HepG2 (cell line): ENCODE results near the gene DDX54. TPM values are rescaled to one million over a fixed set of nuclear protein-coding genes. Genes with fewer than 3 reads are reported as not detected.

Experiments
- ADNP ChIP-seq: sonication (generic); formaldehyde crosslinking; IDR thresholded peaks from 2 replicates; pipeline ENCODE4 v1.4.0; 2020; ENCODE audit warnings: missing genetic modification reagents
- AGO2 ChIP-seq: fragments of 200-400 bp; formaldehyde crosslinking; optimal IDR thresholded peaks from 2 replicates; pipeline ENCODE3; 2017; ENCODE audit warnings: mild to moderate bottlenecking, low read depth, low read length, moderate library complexity
- DBP ChIP-seq: sonication (generic); formaldehyde crosslinking; IDR thresholded peaks from 2 replicates; pipeline ENCODE4 v1.4.0; 2020; ENCODE audit warnings: missing genetic modification reagents; ENCODE audit errors: not compliant biosample characterization
- STAG1 ChIP-seq: sonication (generic); formaldehyde crosslinking; IDR thresholded peaks from 2 replicates; pipeline ENCODE4 v1.4.0; 2020; ENCODE audit warnings: missing genetic modification reagents
- YEATS2 ChIP-seq: sonication (generic); formaldehyde crosslinking; IDR thresholded peaks from 2 replicates; pipeline ENCODE4 v1.4.0; 2020; ENCODE audit warnings: missing genetic modification reagents, borderline replicate concordance
- ZHX2 ChIP-seq, 2 experiments: sonication (generic) in 1 of 2; formaldehyde crosslinking in 1 of 2; IDR thresholded peaks; 2 replicates each; pipeline versions ENCODE4 v1.6.1 to v1.9.0; 2014 to 2022; ENCODE audit warnings: antibody characterized with exemption in 1 of 2, borderline replicate concordance in 1 of 2, inconsistent platforms in 1 of 2, low read depth in 1 of 2, missing genetic modification reagents in 1 of 2
- ZIK1 ChIP-seq: sonication (generic); formaldehyde crosslinking; IDR thresholded peaks from 2 replicates; pipeline ENCODE4 v1.5.0; 2020; ENCODE audit warnings: mild to moderate bottlenecking, low read depth, missing genetic modification reagents, borderline replicate concordance
- ZNF484 ChIP-seq: sonication (generic); formaldehyde crosslinking; IDR thresholded peaks from 2 replicates; pipeline ENCODE4 v1.5.1; 2020; ENCODE audit warnings: mild to moderate bottlenecking, low read depth, missing genetic modification reagents, borderline replicate concordance
- ZNF543 ChIP-seq: sonication (generic); formaldehyde crosslinking; IDR thresholded peaks from 2 replicates; pipeline ENCODE4 v1.4.0; 2020; ENCODE audit warnings: mild to moderate bottlenecking, missing genetic modification reagents
- ZNF609 ChIP-seq: sonication (generic); formaldehyde crosslinking; IDR thresholded peaks from 2 replicates; pipeline ENCODE4 v1.4.0; 2020; ENCODE audit warnings: mild to moderate bottlenecking, missing genetic modification reagents, borderline replicate concordance
- ZNF709 ChIP-seq: sonication (generic); formaldehyde crosslinking; IDR thresholded peaks from 2 replicates; pipeline ENCODE4 v1.5.0; 2020; ENCODE audit warnings: mild to moderate bottlenecking, missing genetic modification reagents
- polyA plus RNA-seq, 8 experiments: library from polyadenylated mRNA; depleted of rRNA in 3 of 8; stranded (reverse) in 7 of 8; unstranded in 1 of 8; fragments of >200 nt; fragmentation: Illumina TruSeq in 4 of 8; extraction: Trizol in 4 of 8; gene quantifications; 2 replicates each; pipeline versions ENCODE4 v1.2.1 to v1.2.3, GENCODE V29; 2011 to 2016; ENCODE audit warnings: low read depth in 4 of 8, missing spikeins in 1 of 8, mixed read lengths in 1 of 8; ENCODE audit not compliant: insufficient read depth in 1 of 8
- total RNA-seq, 5 experiments: library from RNA; depleted of rRNA; stranded (reverse); fragments of >200 nt; fragmentation: Illumina TruSeq; extraction: Trizol; gene quantifications; 2 replicates each; pipeline ENCODE4 v1.2.3, GENCODE V29; 2016; ENCODE audit warnings: low read depth in 1 of 5
- TF ChIP-seq, protein P1 (sequence below), 2 experiments: sonication (generic) in 1 of 2; formaldehyde crosslinking in 1 of 2; IDR thresholded peaks; 2 replicates each; pipeline versions ENCODE4 v1.4.0 to v1.6.1; 2018 to 2020; ENCODE audit warnings: missing genetic modification reagents in 2 of 2, borderline replicate concordance in 1 of 2, low read depth in 1 of 2, mild to moderate bottlenecking in 1 of 2, missing biosample characterization in 1 of 2

The DDX54 gene
- total and polyA plus RNA-seq, 2 of the 13 experiments (the other 11 are each of a cell fraction or from before 2014, with no cell fraction given), result 59.7 to 61.1 TPM

DNA sequence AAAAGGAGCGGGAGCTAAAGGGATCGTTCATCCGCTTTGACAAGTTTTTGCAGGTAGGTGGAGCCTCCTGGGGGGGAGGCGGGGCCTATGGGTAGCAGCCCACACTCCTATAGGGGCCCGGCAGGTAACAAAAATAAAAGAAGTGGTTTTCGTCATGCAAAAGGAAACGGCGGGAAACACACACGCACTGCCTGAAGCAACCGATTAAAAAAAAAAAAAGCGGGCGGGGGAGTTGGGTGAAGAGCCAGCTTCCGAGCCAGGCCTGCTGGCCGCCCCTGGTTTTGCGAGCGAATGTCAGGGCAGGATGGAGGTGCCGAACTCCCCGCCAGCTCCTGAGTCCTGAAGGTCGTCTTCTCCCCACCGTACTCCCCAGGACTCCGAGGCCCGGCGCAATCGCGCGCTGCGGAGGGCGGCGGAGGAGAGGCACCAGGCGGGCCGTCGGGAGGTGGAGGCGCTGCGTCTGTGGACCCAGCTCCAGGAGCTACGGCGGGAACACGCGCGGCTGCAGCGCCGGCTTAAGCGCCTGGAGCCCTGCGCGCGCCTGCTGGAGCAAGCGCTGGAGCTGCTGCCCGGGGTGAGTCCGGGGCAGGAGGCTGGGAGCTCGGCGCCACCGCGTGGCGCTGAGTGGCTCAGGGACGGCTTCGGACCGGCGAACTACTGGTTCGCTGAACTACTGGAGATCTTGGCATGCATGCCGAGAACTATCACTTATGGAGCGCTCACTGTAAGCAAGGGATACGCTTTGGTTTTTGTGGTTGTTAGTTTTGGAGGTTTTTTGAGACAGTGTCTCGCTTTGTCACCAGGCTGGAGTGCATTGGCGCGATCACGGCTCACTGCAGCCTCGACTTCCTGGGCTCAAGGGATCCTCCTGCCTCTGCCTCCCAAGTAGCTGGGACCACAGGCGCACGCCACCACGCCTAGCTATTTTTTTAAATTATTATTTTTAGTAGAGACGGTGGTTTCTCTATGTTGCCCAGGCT, 32.2 kb downstream of the DDX54 start (continued):
- TF ChIP-seq, protein P1, sequence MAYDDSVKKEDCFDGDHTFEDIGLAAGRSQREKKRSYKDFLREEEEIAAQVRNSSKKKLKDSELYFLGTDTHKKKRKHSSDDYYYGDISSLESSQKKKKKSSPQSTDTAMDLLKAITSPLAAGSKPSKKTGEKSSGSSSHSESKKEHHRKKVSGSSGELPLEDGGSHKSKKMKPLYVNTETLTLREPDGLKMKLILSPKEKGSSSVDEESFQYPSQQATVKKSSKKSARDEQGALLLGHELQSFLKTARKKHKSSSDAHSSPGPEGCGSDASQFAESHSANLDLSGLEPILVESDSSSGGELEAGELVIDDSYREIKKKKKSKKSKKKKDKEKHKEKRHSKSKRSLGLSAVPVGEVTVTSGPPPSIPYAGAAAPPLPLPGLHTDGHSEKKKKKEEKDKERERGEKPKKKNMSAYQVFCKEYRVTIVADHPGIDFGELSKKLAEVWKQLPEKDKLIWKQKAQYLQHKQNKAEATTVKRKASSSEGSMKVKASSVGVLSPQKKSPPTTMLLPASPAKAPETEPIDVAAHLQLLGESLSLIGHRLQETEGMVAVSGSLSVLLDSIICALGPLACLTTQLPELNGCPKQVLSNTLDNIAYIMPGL (CRISPR knock-in tag; IDR thresholded peaks at IDR 0.05; ENCODE audit: borderline replicate concordance in 1 of 2, low read depth in 1 of 2), result peak in 1 of 2 experiments; percentile 69; a peak in 1 of 4 replicates
- no peak for TF ChIP-seq ZNF484 (CRISPR knock-in tag)
- no peak for TF ChIP-seq YEATS2 (CRISPR knock-in tag)
- no peak for TF ChIP-seq ZHX2 (IDR thresholded peaks at IDR 0.05; ENCODE audit: low read depth)
- no peak for TF ChIP-seq ZHX2 (CRISPR knock-in tag; IDR thresholded peaks at IDR 0.05; ENCODE audit: borderline replicate concordance)
- no peak for TF ChIP-seq ZNF543 (CRISPR knock-in tag)
- peak; percentile 76 for TF ChIP-seq STAG1
- TF ChIP-seq ZNF709 (CRISPR knock-in tag), result 0 out of 2 replicates have a peak, but pooled peaks have one; percentile 36
- no peak for TF ChIP-seq AGO2
- TF ChIP-seq ZIK1, result no peak
- TF ChIP-seq ZNF609 (CRISPR knock-in tag), result no peak
- no peak for TF ChIP-seq ADNP
- no peak for TF ChIP-seq DBP (CRISPR knock-in tag)
